H1 (cell line): Measurements from ENCODE around the gene PRR35. TPM values are rescaled to one million over a fixed set of nuclear protein-coding genes. Genes with fewer than 3 reads are reported as not detected.

ENCODE experiments used
- BACH1 ChIP-seq: IDR thresholded peaks from 2 replicates; pipeline ENCODE4 v1.6.1; 2012; ENCODE audit warnings: low read length, improper control_type of control experiment
- CBX5 ChIP-seq: fragments of 300-800, 300-1000 bp; sonication (generic); IDR thresholded peaks from 2 replicates; pipeline ENCODE4 v1.7.1; 2016; ENCODE audit warnings: antibody characterized with exemption, low read length, low read depth
- CTBP2 ChIP-seq: IDR thresholded peaks from 2 replicates; pipeline ENCODE4 v1.7.0; 2011; ENCODE audit warnings: borderline replicate concordance, mild to moderate bottlenecking, moderate library complexity, mixed read lengths, low read length; ENCODE audit not compliant: insufficient read depth, insufficient read length
- NRF1 ChIP-seq: IDR thresholded peaks from 2 replicates; pipeline ENCODE4 v1.6.1; 2011; ENCODE audit warnings: mild to moderate bottlenecking, low read depth, low read length, improper control_type of control experiment
- RAD21 ChIP-seq, 2 experiments: IDR thresholded peaks in 1 of 2; conservative IDR thresholded peaks in 1 of 2; 2 replicates each; pipeline ENCODE4 v1.6.1; 2011; ENCODE audit warnings: low read depth in 2 of 2, low read length in 2 of 2, improper control_type of control experiment in 1 of 2, inconsistent platforms in 1 of 2, mild to moderate bottlenecking in 1 of 2, moderate library complexity in 1 of 2
- SIX5 ChIP-seq: IDR thresholded peaks from 2 replicates; pipeline ENCODE4 v1.6.1; 2011; ENCODE audit warnings: mild to moderate bottlenecking, low read depth, low read length
- polyA plus RNA-seq, 7 experiments: library from polyadenylated mRNA; depleted of rRNA in 3 of 7; stranded (reverse) in 5 of 7; unstranded in 2 of 7; fragments of >200 nt in 5 of 7; fragments of 200-250 nt in 2 of 7; gene quantifications; 1 replicate in 5 of 7; 2 replicates in 1 of 7; 4 replicates in 1 of 7; pipeline versions ENCODE4 v1.2.1 to v1.2.3, GENCODE V29; 2011 to 2013; ENCODE audit warnings: missing spikeins in 2 of 7, mixed read lengths in 2 of 7
- total RNA-seq: library from RNA; stranded (reverse); fragmentation: NEBNext Ultra II Directional; extraction: Animal tissue kit (Norgen Biotek cat#: 25700); gene quantifications from 2 replicates; pipeline ENCODE4 v1.2.1, GENCODE V29; 2021
- TF ChIP-seq, protein P1 (sequence below): IDR thresholded peaks from 2 replicates; pipeline ENCODE4 v1.6.1; 2011; ENCODE audit warnings: low read length, improper control_type of control experiment

The PRR35 gene
- total and polyA plus RNA-seq, 2 of the 8 experiments (the other 6 are each of a cell fraction or from before 2014, with no cell fraction given), result 0.38 to 0.50 TPM

DNA sequence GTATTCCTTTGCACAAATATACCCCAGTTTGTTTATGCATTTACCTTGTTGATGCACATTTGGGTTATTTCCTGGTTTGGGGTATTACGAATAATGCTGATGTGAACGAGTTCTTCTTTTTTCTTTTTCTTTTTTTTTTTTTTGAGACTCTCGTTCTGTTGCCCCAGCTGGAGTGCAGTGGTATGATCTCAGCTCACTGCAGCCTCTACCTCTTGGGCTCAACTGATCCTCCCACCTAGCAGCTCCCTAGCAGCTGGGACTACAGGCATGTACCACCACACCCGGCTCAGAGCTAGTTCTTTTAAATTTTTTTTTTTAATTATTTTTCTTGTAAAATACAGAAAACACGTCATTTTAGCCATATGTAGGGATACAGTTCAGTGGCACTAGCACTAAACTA, 43.7 kb downstream of the PRR35 start (continued):
- TF ChIP-seq BACH1, result no peak
- TF ChIP-seq NRF1, result no peak
- TF ChIP-seq, protein P1, sequence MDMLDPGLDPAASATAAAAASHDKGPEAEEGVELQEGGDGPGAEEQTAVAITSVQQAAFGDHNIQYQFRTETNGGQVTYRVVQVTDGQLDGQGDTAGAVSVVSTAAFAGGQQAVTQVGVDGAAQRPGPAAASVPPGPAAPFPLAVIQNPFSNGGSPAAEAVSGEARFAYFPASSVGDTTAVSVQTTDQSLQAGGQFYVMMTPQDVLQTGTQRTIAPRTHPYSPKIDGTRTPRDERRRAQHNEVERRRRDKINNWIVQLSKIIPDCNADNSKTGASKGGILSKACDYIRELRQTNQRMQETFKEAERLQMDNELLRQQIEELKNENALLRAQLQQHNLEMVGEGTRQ, result no peak
- no peak for TF ChIP-seq SIX5
- TF ChIP-seq RAD21 (IDR thresholded peaks at IDR 0.05 in 1 of 2, conservative IDR thresholded peaks at IDR 0.05 in 1 of 2; ENCODE audit: low read depth in 2 of 2, low read length in 2 of 2), result no peak
- no peak for TF ChIP-seq CTBP2
- no peak for TF ChIP-seq CBX5
